NCI-H748 (cell line): ENCODE results near the gene LAMA5.

ENCODE experiments used
- DNase-seq: peaks from one replicate; lab custom pipeline; 2025; ENCODE audit not compliant: unreplicated experiment; lab: John Stamatoyannopoulos, UW

Gene LAMA5

GRCh38 chr20:62404112-62404665 is 37.1 kb upstream of the LAMA5 start:
- no peak for DNase-seq

GRCh38 chr20:62403331-62403730 is 36.2 kb upstream of the LAMA5 start:
- no peak for DNase-seq

GRCh38 chr20:62402456-62403150 is 35.5 kb upstream of the LAMA5 start:
- no peak for DNase-seq

GRCh38 chr20:62401331-62401779 is 34.2 kb upstream of the LAMA5 start:
- DNase-seq: no peak

GRCh38 chr20:62400541-62400940 is 33.4 kb upstream of the LAMA5 start:
- DNase-seq: no peak

- peak; percentile 19 for DNase-seq
Observed at GRCh38 chr20:62400021-62400420, 32.9 kb upstream of the LAMA5 start.

GRCh38 chr20:62398120-62398821 is 31.2 kb upstream of the LAMA5 start:
- no peak for DNase-seq

- DNase-seq: no peak
Observed at GRCh38 chr20:62396367-62397239, 29.5 kb upstream of the LAMA5 start.

GRCh38 chr20:62395311-62396242 is 28.5 kb upstream of the LAMA5 start:
- no peak for DNase-seq

GRCh38 chr20:62394248-62395245 is 27.4 kb upstream of the LAMA5 start:
- no peak for DNase-seq

- no peak for DNase-seq
Observed at GRCh38 chr20:62393830-62394229, 26.7 kb upstream of the LAMA5 start.

GRCh38 chr20:62393335-62393665 is 26.2 kb upstream of the LAMA5 start:
- DNase-seq: no peak

GRCh38 chr20:62392621-62393334 is 25.7 kb upstream of the LAMA5 start:
- no peak for DNase-seq

- no peak for DNase-seq
Observed at GRCh38 chr20:62392077-62392418, 24.9 kb upstream of the LAMA5 start.

GRCh38 chr20:62391165-62392076 is 24.3 kb upstream of the LAMA5 start:
- no peak for DNase-seq

GRCh38 chr20:62390317-62391164 is 23.4 kb upstream of the LAMA5 start:
- no peak for DNase-seq

GRCh38 chr20:62389601-62390087 is 22.5 kb upstream of the LAMA5 start:
- DNase-seq: no peak
